KBM-7 (cell line): ENCODE measurements around the gene TSPEAR.
A peak's percentile ranks its signal among the peaks of the same experiment; 100 is the strongest.
"Not testable (repeated sequence)": the region's sequence is repeated elsewhere in the genome, so short reads cannot be mapped to it uniquely, and the experiment has no call there.

ENCODE experiments used
- DNase-seq: peaks from one replicate; pipeline ENCODE4 v3.0.0-alpha.2; 2015
- in situ Hi-C: fragments of 300-500 bp; cut with MboI; formaldehyde crosslinking; loops from 2 replicates; pipeline ENCODE4 v1.14.3; 2020; ENCODE audit warnings: low sequenced_read_pairs, low pct_unique_long_range_greater_than_20kb, mixed read lengths

The TSPEAR gene

DNA sequence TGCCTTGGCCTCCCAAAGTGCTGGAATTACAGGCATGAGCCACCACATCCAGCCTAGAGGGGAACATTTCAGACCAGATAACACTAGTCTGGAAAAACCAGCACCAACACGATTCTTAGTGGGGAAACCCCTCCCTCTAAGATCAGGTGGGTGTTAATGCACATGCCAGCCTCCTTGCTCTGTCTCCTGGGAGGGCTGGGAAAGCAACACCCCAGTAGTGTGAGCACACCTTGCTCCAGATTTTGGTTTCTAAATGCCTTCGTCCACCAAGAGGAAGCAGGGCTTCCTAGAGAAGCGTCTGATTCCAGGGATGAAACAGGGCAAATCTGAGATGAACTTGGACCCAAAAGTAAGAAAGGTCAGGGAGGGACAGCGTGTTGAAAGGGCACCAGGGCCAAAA lies 140.1 kb downstream of the TSPEAR start:
- in situ Hi-C loops: loop anchor here (25.0 kb wide), 1 partner anchor 109 kb away; the partner anchor contains the start of gene LRRC3
- DNase-seq: no peak

DNA sequence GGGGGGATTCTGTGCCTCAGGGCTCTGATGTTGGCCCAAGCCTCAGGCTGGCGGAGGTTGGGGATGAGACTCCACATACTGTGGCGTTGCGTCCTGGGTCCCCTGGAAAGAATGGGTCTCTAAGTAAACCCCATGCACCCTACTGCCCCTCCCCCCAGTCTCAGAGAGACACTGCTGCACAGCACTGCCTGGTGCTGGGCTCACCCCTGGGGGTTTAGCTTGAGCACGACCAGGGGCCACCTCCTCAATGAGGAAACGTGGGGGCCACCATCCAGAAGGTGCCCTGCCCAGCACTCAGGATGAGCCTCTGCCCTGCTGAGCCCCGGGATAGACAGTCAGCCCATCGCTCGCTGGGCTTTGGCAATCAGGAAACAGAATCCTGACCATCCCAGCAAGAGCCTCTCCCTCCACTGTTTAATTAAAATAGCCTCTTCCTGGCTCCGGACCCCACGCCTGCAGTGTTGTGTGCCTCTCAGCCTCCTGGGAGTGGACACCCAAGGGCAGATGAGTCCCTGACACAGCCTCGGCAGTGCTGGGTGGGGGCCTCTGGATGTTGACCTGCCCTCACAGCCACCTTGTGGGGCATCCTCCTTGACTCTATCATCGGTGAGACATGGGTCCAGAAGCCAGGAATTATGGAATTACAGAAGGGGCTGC lies 141.4 kb downstream of the TSPEAR start:
- in situ Hi-C loops: loop anchor here (25.0 kb wide), 1 partner anchor 108 kb away; the partner anchor contains the start of gene LRRC3
- DNase-seq: no peak

DNA sequence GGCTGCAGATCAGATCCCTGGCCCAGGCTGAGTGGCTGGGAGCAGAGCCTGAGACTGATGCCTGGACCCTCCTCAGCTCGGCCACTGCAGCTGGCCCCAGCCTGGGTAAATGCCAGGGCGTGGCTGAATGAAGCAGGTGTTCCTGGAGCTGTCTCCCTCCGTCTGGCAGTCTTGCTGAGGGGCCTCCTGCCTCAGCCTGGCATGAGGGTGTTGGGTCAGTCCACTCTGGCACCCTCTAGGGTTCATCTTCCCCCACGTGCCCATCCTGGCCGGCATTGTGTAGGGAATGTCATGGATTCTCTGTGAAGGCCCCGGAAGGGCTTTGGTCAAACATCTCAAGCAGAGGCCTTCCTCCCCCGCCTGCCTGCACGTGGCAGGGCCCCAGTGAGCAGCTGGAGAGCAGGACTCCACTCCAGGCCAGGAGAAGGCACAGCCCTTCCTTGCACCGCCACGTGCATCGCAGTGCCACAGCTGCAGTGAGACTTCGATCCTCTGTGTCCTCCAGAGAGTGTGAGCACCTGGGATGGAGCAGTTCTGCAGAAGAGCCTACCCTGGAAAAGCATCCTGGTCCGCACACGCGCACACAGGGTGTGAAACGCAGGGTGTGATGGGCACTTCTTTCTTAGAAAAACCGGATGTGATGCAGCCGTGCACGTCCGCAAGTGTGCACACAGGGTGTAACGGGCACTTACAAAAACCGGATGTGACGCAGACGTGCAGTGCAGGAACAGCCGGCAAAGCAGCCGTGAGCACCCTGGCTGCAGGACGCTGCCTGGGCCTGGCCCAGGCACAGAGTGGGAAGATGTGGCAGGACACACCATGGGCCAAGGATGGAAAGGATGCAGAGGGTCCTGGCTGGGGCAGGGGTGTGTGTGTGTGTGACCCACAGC lies 142.5 kb downstream of the TSPEAR start:
- DNase-seq: no peak

DNA sequence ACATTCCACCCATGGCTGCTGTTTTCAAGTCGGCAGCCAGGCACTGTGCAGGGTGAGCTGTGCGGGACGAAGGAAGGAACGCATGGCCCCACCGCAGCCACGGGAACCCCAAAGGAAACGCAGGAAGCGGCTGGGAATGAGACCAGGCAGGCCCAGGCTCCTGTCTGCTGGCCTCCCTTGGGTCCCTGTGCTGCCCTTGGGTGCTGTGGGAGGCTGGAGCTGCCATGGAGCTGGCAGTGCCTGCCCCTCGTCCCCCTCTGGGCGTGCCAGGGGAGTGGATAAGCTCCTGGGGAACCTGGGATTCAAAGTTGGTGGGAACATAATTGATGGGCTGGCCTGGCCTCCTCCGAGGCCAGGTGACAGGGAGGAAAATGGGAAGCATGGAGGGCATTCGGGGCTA lies 143.1 kb downstream of the TSPEAR start:
- in situ Hi-C loops: loop anchor here (25.0 kb wide), 1 partner anchor 106 kb away; the partner anchor contains the start of gene LRRC3
- DNase-seq: no peak

More for the DNA sequence above, 142.5 kb downstream of the TSPEAR start:
- in situ Hi-C loops: loop anchor here (25.0 kb wide), 1 partner anchor 107 kb away; the partner anchor contains the start of gene LRRC3

DNA sequence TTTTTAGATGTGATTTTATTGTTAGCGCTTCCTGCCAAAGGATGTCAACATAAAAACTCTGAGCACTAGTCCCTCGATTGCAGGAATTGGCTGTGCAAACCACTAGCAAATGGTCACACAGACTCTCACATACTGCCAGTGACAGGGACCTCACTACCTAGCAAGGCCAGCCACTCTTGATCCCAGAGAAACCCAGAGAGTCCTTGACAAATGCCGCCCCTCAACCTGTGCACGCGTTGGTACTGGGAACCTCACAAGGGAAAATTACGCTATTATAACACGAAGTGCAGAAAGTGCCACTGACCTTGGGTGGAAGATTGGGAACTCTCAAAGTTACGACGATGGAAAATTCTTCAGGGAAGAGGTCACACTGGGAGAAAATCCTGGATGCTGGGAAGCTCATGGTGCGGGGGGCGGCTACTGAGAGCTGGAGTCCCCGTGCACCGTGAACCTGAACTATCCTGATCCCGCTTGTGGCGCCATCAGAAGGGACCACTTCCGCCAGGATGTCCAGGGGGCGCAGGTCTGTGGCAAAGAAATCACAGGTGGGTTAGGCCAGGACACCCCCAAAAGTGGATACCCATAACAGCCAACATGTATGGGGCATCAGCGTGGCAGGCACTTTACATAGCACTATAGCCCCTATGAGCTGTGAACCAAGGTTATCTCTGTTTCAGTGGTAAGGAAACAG lies 143.7 kb downstream of the TSPEAR start:
- in situ Hi-C loops: loop anchor here (25.0 kb wide), 1 partner anchor 105 kb away; the partner anchor contains the start of gene LRRC3
- DNase-seq: no peak

DNA sequence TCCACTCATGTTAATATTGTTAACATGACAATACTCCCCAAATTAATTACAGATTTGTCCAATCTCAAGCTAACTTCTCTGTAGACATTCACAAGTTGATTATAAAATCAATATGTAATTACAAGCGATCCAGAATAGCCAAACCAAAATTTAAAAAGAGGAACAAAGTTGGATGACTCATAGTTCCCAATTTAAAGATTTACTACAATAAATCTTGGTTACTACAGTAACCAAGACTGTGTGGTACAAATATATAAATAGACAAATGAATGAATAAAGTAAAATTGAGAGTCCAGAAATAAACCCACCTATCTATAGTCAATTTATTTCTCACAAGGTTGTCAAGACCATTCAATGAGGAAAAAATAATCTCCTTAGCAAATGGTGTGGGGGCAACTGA lies 145.0 kb downstream of the TSPEAR start:
- in situ Hi-C loops: loop anchor here (25.0 kb wide), 1 partner anchor 104 kb away; the partner anchor contains the start of gene LRRC3
- DNase-seq: peak; percentile 79

DNA sequence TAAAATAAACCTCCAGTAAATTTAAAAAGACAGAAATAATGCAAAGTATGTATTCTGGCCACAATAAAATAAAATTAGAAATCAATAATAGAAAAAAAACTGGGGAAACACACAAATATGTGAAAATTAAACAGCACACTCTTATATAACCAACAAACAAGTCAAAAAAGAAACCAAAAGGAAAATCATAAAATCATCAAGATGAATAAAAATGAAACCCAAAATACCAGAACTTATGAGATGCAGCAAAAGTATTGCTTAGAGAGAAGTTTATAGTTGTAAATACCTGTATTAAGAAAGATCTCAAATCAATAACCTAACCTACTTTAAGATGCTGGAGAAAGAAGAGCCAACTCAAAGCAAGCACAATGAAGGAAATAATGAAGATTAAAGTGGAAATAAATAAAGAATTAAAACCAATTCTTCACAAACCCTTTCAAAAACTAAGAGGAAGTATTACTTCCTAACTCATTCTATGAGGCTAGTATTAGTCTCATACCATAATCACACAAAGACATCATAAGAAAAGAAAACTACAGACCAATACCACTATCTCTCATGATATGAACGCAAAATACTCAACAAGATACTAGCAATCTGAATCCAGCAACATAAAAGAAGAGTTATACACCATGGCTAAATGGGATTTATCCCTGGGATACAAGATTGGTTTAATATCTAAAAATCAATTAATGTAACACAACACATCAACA lies 146.3 kb downstream of the TSPEAR start:
- in situ Hi-C loops: loop anchor here (25.0 kb wide), 1 partner anchor 103 kb away; the partner anchor contains the start of gene LRRC3

DNA sequence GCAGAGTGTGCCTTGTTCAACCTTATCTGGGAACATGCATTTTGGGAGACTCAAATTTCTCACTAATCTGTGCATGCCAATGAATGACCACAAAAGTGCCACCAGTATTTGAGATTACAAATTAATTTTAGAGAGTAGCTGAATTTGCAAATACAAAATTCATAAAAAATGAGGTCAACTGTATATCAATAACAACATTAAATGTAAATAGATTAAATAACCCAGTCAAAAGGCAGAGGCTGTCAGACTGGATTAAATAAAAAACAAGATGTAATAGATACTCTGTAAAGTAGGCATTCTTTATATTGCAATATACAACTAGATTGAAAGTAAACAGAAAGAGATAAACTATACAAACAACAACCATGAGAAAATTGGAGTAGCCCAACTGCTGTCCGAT lies 147.3 kb downstream of the TSPEAR start:
- DNase-seq: no peak
- in situ Hi-C loops: loop anchor here (25.0 kb wide), 1 partner anchor 102 kb away; the partner anchor contains the start of gene LRRC3

More for the DNA sequence above, 146.3 kb downstream of the TSPEAR start:
- DNase-seq: no peak

DNA sequence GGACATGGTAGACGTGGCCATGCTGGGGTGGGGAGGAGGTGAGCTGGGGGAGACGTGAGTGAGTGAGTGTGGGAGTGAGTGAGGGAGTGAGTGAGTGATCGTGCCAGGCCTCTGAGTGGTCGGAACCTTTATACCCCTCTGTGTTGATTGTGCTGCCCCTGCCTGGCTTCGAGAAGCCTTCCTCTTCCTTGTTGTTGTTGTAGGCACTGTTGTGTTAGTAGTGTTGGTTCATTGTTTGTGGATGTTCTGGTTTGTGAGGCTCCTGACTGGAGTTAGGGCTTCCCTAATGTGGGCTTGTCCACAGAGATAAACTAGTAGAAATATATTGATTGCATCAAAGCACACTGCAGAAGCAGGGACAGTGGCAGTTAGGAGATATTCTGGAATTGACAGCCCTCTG lies 152.7 kb downstream of the TSPEAR start, which contains the start of gene KRTAP10-3:
Gene KRTAP10-3 (minus strand): TSS at position 101 of the 400 bp plus-strand sequence. CDS start 80 bp downstream, at position 21.
- in situ Hi-C loops: loop anchor here (25.0 kb wide), 1 partner anchor 96 kb away; the partner anchor contains the start of gene LRRC3
- no peak for DNase-seq

DNA sequence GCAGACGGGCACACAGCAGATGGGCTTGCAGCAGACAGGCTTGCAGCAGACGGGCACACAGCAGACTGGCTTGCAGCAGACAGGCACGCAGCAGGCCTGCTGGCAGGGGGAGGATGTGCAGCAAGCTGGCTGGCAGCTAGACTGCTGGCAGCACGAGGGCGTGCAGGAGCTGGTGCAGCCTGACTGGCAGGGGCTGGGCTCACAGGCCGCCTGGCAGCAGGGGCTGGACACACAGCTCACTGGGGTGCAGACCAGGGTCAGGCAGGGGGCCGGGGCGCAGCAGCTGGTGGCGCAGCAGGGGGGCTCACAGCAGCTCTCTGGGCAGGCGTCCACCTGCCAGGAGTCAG lies 153.1 kb downstream of the TSPEAR start:
- DNase-seq: not testable (repeated sequence)

DNA sequence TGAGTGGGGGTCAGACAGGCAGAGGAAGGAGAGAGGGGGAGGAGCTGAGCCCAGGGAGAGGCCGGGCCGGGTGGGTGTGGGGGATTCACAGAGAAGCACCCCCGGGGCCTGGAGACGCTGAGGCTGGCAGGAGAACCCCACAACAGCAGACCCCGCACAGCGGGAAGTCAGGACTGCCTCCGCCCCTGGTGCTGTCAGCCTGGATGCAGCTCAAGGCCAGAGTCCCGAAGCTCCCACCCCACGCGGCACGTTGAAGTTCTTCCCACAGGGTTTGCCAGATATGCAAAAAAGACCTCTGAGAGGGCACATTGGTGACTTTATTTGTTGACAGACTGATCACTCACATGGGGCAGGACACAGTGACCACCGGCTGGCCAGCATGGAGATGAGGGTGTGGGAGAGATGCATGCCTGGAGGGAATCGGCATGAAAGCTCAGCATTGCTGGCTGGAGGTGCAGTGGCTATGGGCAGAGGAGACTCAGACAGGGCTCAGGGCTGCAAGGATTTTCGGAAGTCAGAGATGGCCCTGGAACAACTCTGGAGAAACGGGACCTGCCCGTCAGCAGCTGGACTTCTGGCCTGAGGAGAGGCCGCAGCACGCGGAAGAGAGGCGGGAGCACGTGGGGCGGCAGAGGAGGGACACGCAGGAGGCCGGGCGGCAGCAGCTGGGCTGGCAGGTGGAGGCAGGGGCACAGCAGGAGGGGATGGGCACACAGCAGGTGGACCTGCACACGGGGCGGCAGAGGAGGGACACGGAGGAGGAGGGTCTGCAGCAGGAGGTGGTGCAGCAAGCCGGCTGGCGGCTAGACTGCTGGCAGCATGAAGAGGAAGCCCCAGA lies 153.7 kb downstream of the TSPEAR start:
- DNase-seq: no peak
- in situ Hi-C loops: loop anchor here (25.0 kb wide), 1 partner anchor 95 kb away; the partner anchor contains the start of gene LRRC3

More for the DNA sequence above, 153.1 kb downstream of the TSPEAR start:
- in situ Hi-C loops: loop anchor here (25.0 kb wide), 1 partner anchor 96 kb away; the partner anchor contains the start of gene LRRC3

DNA sequence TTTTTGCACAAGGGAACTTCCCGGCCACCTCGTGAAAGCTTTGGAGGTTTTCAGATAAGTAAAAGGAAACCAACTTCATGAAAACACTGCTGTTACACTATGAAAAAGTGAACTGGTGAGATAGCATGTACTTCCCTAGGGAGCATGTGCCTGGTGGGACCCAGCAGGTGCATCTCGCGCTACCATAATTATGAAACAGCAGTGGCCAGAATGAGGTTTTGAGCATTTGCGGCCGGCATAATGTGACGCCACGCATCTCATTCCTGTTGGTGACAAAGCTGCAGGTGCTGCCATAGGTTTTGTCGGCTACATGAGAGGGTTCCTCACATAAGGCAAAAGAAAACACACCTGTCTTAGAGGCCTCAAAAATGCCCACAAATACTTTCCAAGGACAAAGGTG lies 154.5 kb downstream of the TSPEAR start:
- no peak for DNase-seq
- in situ Hi-C loops: loop anchor here (25.0 kb wide), 1 partner anchor 95 kb away; the partner anchor contains the start of gene LRRC3

DNA sequence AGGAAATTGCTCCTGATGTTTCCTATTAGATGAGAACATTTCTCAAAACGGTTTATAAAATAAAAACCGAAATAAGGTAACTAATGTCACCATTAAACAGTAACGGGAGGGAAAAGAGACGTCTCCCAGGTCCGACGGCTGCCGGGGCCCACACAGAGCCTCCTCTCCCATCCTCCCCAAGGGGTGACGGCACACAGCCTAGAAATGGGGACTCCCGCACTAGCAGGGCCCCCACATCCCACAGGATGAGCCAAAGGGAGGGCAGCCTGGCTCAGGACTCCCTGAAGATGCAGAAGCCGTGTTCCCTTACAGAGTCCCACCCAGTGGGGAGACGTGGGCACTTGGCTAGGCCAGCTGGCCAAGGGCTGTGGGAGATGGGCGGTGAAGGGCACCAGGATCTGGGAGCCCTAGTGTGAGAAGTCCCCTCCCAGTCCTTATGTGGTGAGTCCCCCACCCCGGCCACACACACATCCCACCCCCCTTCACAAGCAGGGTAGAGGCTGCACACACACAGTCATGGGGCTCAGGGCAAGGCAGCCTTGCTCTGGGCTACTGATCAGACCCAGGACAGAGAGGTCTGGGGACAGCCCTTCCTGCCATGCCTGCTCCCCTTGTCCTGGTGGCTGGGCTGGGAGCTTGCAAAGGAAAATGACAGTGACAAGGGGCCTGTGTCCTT lies 156.0 kb downstream of the TSPEAR start:
- no peak for DNase-seq
- in situ Hi-C loops: loop anchor here (25.0 kb wide), 1 partner anchor 93 kb away; the partner anchor contains the start of gene LRRC3

DNA sequence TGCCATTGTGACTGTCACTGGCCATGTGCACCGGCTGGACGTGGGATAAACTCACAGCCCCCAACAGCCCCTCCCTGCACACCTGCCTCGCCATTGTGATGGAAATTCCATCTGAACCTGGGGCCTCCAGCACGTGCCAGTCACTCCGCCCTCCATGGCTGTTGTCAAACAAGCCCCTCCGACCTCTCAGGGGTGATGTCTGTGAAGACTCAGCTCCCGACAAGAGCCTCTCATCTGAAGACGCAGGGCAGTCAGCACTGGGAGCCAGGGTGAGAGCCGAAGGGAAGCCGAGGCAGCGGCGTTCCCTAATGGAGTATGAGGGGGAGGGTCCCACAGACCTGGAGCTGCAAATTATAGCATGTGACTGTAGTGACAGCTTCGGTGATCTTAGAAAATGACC lies 158.7 kb downstream of the TSPEAR start:
- in situ Hi-C loops: loop anchor here (25.0 kb wide), 1 partner anchor 90 kb away; the partner anchor contains the start of gene LRRC3
- no peak for DNase-seq

DNA sequence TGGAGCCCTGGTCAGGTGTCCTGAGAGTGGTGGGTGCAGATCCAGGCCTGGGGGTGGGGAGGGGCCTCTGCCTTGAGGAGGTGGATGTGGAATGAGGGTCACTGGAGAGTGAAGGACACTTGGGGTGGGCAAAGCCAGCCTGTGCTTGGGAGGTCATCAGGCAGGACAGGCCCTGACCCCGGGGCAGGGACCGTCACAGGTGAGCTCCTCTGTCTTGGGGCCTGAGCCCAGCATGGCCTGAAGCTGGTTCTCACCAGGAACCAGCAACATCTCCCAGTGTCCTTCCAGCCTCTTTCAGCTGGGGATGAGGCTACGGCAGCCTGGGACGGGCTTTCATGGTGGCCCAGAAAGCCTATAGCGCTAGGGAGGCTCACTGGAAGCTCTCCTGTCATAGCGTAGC lies 159.2 kb downstream of the TSPEAR start:
- DNase-seq: no peak
- in situ Hi-C loops: loop anchor here (25.0 kb wide), 1 partner anchor 90 kb away; the partner anchor contains the start of gene LRRC3

DNA sequence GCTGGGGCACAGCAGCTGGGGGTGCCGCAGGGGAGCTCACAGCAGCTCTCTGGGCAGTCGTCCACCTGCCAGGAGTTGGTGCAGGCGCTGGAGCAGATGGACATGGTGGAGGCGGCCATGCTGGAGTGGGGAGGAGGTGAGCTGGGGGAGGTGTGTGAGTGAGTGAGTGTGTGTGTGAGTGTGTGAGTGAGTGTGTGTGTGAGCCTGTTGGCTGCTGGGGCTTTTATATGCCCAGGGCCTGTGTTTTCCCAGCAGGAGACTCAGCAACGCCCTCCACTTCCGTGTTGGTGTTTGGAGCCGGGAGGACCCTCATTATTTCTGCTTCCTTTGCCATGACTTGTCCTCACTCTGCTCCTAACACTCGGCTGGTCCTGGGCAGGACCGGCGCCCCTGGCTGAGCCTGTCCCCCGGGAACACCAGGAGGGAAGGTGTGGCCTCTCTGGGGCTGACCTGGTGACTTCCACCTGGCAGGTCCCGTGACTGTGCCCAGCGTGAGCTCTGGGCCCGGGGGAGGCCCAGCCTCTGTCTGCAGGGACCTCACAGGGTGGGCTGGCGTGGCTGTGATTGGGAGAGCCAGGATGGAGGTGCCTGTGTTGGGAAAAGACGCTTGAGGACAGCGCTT lies 159.9 kb downstream of the TSPEAR start, which contains the start of gene KRTAP10-2:
Gene KRTAP10-2 (minus strand): TSS at position 166 of the 622 bp plus-strand sequence. CDS start 47 bp downstream, at position 119.
- in situ Hi-C loops: loop anchor here (25.0 kb wide), 1 partner anchor 89 kb away; the partner anchor contains the start of gene LRRC3
- no peak for DNase-seq
